Forelimb muscle (tissue), 1 donor: ENCODE measurements around the gene PLEKHM3. TPM values are rescaled to one million over a fixed set of nuclear protein-coding genes. Genes with fewer than 3 reads are reported as not detected.
A peak's percentile ranks its signal among the peaks of the same experiment; 100 is the strongest.
"Not testable (repeated sequence)": the region's sequence is repeated elsewhere in the genome, so short reads cannot be mapped to it uniquely, and the experiment has no call there.

Source experiments
- DNase-seq: peaks from one replicate; pipeline ENCODE4 v3.0.0-alpha.2; 2013; ENCODE audit warnings: low read depth
- polyA plus RNA-seq: library from polyadenylated mRNA; unstranded; fragments of 120-200 nt; gene quantifications from one replicate; pipeline ENCODE4 v1.2.1, GENCODE V29; 2013; ENCODE audit not compliant: insufficient read length

PLEKHM3 gene
- polyA plus RNA-seq, 1 donor: 5.9 TPM

DNA sequence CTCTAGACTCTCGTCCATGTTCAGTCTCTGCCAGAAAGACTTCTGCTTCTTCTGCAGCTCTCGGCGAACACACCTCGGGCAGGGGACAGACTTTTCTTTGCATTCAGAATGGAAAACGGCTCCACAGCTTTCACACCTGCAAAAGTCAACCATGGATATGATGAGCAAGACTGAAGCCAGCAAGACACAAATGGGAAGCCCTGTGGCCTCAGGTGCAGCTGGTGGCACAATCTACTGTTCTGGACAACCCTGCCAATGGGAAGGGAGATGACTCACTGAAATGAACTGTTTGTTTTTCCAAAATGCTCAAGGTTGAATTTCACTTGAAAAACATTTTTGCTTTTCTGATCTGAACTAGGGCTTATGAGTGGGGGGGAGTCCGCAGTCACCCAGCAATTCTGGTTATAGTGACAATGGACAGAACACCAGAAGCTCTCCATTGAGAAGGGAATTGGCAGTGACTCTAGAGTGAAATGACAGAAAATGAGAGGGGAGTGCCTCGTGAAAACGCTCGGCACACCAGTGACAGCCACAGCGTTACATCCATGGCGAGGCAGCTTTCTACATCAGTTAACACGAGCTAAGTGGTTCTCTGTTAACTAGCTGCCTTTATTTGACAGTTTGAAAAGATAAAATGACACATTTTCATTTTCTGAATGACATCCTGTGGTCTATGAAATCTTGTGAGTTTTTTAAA, 196.8 kb downstream of the PLEKHM3 start:
- no peak for DNase-seq

DNA sequence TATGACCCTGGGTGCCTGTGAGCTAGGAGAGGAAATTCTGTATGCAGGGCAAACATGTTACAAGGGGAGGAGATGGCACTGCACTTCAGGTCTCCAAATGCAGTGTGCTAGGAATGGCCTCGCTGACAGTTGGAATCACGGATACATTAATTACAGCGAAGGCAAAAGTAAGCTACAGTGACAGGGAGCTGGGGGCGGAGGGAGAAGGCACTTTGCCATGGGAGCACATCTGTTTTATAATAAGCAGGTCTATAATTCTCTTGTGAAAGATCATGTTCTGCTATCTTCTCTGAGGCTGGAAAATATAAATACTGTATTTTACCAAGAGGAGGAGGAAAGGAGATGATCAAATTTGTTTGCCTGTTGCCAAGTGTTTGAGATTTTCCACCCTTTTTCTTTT, 199.3 kb downstream of the PLEKHM3 start:
- peak; percentile 43 for DNase-seq

DNA sequence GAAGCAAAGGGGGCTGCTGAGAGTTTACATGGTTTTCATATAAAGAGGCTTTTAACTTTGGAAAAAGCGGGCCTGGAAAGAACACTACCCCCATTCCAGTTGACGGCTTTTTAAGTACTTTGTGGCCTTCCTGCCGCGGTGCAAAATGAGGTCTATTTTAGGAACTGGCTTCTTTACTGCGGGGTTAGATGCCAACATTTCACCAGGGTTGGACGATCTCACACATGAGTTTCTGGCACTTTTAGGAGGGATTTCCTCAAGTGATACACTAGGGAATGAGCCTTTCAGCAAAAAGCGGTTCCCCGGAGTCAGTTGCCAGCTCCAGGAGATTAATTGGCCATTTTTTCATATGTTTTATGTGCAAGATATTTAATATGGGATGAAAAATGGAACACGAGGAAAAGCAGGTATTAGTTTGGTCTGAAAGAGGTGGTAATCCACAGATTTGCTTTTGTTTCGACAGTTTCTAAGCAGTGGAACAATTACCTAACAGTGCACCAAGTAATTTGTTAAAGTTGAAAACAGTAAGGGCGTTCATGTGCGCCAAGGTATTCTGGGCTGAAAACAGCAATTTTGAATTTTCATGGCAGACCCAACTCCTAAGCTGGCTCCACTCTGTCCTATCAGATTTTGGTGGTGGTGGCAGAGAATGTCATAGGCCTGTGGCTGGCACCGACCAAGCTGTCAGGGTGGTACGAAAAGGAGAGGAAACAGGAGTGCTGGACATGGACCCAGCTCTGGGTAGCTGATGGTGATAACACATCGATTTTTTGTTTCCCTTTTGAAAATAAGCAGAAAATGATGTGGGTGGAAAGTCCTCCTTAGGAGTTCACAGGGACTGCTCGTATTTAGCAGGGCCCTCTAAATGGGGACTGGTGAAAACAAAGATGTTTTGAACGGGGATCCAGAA, 200.0 kb downstream of the PLEKHM3 start:
- DNase-seq: no peak

DNA sequence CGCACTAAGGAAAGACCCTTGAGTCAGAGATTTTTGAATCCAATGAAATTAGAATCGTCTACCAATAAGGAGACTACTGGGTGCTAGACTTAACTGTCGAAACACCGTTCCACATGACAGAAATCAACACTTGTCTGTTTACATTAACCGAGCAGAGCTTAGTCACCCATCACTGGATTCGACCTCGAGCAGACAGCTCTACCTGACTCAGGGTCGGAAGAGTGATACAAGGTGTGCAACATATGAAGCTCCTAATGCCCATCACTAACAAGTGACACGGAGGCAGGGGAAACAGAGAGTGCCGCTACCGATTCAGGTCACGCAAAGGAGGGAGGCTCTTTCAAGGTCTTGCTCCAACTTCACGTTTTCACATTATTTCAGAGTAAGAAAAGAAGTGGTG, 201.5 kb downstream of the PLEKHM3 start:
- no peak for DNase-seq

DNA sequence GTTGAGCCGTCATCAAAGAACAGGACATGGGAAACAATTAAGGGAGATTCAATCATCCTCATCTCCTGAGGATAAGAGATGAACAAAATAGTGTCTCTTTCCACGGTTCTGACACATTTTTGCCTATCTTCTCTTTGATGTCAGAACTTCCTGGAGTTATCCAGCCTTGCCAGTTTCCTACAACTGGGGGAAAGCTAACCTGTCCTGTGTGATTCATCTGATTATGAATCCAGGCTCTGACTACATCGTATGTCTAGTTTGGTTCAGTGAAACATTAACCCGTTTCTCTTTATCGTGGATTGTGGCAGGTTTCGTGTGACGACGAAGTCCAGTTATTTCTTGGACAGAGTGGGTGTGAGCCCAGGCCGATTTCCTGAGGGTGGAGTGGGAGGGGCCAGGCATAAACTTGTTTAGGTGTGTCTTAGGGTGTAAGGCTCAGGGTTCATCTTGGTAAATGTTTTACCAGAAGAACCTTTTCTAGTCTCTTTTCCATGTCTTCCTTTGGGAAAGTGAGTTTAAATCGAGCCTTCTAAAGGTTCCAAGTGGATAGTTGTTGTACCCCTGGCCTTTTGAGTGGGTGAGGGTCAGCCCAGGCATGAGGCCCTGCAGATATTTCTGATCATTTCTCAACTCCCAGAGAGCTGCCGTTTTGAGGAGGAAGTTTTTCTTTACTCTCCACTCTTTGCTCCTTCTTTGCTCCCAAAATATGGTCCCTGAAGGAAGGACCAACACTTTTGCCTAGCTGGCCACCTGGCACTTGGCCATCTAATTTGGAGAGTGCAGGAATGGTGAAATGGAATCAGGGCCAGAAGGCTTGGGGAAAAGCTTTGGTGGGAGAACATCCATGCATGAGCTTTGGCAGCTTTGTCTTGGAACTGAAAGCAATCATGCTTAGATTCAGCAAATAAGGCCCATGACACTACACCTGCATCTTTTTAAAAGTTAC, 205.2 kb downstream of the PLEKHM3 start:
- DNase-seq: no peak

DNA sequence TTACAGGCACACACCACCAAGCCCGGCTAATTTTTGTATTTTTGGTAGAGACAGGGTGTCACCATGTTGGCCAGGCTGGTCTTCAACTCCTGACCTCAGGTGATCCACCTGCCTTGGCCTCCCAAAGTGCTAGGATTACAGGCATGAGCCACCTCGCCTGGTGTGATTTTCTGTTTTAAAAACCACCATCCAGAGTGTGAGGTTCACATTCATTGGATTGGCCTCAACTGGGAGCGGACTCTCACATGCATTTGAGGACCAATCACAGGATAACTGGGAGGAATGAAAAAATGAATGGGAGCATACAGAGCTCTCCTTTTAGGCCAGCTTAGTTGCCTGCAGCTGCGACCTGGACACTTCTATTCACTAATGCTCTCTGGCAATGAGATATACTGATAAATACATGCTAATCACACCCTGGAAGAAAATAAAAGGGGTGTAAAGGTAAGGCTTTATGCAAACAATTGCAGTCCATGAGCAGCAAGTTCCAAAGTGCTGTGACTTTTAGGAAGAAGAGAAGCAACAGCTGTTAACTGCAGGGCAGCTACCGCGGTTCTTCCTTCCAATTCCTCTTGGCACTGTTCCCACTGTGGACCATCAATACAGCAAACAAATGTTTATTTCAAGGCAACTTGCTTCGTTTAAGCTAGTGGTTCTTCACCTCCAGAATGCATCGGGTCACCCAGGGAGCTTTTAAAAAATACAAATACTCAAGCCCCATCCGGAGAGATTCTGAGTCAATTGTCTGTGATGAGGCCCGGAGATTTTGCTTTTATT, 206.1 kb downstream of the PLEKHM3 start:
- DNase-seq: no peak

DNA sequence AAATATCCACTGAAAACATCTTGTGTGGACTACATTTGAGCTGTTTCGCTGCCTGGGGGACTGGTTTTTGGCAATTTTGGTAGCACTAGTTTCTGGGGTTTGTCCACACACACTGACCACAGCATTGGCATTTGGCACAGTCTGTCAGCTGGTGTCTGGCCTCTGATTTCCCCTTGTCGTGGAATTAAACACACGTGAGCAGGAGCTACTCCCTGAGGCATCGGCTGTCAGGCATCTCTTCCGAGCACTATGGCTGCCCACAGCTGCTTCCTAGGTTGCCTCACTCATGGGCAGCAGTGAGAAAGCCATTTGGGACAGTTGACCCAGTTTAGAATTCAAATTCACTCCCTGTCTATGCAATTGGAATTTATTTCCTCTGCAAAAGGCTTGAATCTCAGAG, 208.8 kb downstream of the PLEKHM3 start:
- no peak for DNase-seq

DNA sequence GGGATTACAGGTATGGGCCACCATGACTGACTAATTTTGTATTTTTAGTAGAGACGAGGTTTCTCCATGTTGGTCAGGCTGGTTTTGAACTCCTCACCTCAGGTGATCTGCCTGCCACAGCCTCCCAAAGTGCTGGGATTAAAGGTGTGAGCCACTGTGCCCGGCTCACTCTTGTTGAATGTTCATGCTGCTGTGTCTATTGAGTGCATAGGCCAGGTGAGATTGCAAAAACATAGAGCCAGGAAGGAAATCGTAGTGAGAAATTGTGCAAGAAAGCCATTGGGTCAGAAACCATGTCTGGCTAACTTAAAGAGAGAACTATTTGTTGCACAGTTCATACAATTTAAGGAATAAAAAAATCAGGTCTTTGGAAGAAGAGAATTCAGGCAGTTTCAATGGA, 210.1 kb downstream of the PLEKHM3 start:
- DNase-seq: no peak

DNA sequence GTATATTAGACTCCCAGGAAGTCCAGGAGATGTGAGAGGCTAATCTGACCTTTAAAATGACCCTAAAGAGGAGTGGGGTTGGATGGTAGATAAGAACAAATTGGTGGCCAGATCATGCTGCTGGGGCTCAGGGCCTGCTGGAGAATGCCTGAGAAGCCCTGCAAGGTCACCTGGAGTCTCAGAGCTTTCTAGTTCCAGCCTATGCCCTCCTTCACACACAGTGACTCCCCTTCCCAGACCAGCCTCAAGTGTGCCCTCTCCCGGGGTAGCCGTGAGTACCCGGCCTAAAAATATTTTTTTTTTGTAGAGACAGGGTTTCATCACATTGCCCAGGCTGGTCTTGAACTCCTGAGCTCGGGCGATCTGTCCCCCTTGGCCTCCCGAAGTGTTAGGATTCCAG, 211.4 kb downstream of the PLEKHM3 start:
- no peak for DNase-seq

DNA sequence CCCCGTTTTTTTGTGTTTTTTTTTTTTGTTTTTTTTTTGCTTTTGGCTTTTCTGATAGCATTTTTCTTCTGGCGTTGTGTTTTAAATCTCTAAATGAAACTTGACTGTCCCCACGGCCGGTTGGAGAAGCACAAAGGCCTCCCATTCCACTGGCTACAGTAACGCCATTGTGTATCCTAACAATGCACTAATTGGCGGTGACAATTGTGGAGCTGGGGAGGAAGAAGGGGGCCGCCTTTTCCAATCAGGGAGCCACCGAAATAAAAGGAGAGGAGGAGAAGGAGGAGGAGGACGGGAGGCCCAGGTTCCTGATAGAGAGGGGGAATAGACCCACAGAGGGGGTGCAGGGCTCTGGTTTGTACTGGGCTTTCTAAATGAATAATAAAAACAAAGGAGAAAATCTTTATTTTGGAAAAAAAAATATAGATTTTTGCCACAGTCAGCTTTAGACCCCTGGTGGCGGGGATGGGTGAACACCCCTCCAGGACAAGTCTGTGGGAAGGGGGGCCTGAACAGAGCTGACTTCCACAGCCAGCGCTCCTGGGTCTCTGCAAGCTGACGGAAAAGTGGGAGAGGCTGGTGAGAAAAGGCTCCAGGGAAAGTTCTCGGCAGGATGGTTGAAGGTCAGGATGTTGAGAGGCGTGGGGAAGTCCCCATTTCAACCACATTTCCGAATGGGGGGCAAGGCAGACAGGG, 212.0 kb downstream of the PLEKHM3 start:
- DNase-seq: no peak

DNA sequence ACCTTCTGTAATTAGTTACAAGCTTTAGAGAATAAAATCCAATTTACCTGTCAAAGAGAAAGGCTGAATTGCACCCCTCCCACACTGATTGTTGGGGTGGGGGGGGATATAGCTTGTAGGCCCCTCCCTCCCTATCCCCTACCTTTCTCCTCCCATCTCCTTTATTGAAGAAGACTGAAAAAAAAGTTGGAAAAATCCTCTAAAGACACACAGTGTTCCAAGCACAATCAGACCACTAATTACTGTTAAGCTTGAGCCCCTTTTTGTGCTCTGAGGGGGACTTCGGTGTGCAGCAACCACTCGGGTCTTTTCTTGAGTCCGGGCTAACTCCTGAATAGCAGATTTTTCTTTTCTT, 212.6 kb downstream of the PLEKHM3 start:
- DNase-seq: no peak

DNA sequence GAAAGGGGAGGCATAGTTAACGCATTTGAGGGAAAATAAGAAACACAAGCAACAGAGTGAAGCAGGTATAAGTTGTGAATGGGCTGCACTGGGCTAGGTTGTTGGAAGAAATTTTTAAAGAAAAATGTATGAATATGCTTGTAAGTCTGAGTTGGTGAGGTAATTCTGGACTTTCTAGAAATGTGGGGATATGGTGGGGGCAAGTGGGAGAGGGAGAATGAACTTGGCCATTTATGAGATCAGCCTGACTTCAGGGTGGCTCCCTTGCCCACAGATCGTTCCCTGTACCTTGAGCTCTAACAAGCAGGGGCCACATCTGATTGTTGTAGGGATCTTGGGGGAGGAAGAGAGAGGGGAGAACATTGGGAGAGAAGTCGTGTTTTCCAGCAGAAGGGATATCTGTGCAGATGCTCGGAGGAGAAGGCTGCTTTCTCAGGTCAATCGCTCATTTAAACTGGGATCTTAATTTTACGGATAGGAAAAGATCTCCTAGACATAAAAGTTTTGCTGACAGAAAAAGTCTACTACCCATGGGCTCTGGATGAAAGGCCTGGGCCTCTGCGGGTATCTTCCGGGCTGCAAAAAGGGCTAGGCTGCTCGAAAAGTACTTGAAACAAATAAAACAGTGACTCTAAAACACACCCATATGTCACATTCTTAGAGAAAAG, 213.1 kb downstream of the PLEKHM3 start:
- DNase-seq: no peak

DNA sequence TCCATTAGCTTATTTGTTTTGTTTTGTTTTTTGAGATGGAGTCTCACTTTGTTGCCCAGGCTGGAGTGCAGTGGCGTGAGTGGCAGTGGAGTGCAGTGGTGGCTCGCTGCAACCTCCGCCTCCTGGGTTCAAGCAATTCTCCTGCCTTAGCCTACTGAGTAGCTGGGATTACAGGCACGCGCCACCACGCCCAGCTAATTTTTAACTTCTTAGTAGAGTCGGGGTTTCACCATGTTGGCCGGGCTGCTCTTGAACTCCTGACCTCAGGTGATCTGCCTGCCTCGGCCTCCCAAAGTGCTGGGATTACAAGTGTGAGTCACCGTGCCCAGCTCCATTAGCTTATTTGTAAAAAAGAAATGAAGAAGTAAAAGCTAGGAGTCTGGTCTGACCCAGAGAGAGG, 213.7 kb downstream of the PLEKHM3 start:
- not testable (repeated sequence) for DNase-seq

DNA sequence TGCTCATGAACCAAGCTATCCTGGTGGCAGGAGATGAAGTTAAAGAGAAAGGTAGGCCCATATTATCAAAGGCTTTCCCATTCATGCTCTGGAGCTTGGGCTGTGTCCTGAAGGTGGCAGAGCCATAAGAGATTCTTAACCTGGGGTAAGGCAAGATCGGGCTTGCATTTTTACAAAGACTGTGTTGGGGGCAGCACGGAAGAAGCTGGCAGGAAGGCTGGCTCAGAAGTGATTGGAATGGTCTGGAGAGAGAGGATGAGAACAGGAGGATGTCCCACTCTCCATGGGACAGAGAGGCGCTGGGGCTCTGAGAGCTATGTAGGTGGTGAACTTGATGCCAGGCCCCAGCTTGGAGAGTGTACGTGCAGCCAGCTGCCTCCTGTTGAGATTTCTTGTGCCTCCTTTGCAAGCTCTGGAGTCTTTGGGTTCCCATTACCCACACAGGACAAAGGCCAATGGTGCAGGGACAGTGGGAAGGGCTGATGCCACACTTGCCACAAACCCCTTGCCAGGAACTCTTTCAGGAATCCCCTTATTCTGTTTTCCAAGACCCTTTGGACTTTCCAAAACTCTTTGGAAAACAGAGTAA, 215.0 kb downstream of the PLEKHM3 start:
- no peak for DNase-seq

DNA sequence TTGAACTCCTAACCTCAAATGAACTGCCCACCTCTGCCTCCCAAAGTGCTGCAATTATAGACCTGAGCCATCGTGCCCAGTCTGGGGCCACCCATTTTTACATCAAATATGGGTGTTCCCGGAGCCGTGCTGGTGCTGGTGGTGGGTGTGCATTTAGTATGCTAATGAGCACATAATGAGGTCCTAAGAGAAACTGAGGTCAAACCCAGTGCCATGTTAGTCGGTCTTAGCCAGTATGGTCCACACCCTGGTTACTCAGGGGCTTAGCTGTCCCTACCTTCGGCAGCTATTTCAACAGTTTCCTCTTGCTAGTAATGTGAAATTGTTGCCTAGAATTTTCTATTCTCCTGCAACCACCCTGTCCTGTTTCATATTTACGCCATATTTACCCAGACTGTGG, 217.2 kb downstream of the PLEKHM3 start:
- DNase-seq: no peak

DNA sequence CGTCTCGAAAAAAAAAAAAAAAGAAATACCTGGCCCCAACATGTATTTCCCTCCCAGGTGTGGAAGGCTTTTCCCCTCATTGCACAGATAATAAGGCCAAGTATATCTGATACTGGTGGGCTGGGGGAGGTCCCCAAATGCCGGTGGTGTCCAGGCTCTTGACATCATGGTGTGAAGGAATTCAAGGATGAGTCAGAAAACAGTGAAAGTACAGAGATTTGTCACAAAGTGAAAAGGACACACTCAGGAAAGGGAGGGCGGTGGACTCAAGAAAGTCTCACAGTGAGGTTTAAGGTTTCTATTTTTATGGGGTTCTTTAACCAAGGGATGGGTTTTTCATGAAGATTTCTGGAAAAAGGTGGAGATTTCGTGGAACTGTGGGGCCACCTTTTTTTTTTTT, 217.8 kb downstream of the PLEKHM3 start:
- no peak for DNase-seq

DNA sequence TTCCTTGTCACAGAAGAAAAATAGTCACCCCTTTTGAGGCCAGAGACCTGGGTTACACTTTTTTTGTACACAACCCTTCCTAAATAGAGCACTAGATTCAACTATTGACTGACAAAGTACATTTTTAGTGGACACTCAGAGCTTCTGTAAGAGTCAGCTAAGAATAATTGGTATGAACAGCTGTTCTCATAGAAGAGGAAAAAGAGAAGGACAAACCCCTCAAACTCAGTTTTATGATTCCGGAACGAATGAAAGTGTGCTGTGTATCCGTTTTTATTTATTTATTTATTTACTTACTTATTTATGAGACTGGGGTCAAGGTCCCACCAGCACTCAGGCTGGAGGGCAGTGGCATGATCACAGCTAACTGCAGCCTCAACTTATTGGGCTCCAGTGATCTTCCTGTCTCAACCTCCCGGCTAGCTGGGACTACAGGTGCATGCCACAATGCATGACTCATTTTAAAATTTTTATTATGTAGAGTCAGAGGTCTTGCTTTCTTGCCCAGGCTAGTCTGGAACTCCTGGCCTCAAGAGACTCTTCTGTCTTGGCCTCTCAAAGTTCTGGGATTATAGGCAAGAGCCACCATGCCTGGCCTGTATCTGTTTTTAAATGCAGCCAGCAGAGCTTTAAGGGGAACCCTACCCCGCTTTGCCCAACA, 219.6 kb downstream of the PLEKHM3 start:
- no peak for DNase-seq

DNA sequence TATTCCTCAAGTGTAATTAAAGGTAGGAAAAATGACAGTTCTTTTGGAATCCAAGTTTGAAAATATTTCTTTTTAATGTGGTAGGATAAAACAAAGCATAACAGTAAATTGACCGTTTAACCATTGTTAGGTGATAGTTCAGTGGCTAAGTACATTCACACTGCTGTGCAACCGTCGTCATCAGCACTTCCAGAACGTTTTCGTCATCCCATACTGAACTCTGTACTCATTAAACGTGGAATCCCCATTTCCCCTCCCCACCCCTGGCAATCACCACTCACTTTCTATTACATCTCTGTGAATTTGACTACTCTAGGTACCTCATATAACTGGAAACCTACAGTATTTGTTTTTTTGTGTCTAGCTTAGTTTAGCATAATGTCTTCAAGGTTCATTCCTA, 222.7 kb downstream of the PLEKHM3 start:
- DNase-seq: no peak

DNA sequence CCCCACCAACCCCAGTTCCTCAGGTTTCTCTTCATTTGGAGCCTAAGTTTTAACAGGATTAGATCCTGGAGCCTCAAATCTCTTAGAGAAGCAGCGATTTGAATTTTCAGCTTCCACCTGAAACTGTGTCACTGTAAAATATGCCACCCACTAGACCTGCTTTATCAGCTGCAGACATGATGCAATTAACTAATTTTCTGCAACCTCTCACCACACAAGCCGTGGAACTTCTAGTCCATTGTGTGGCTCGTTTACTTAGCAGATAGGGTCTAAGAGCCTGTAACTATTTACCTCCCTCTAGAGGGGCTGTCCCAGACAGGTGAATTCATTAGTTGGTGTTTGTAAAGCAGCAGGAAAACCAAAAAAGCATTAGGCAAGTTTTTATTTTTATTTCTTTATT, 224.1 kb downstream of the PLEKHM3 start:
- no peak for DNase-seq
